PFSK-1 (cell line): ENCODE measurements around the gene KRT25.

Experiments
- FOXP2 ChIP-seq: optimal IDR thresholded peaks from 2 replicates; pipeline ENCODE3; 2011; ENCODE audit warnings: borderline replicate concordance, control low read depth, inconsistent platforms; ENCODE audit not compliant: insufficient read depth; ENCODE audit errors: extremely low read length, extremely low read depth
- POLR2AphosphoS5 ChIP-seq: IDR thresholded peaks from 2 replicates; pipeline ENCODE4 v1.6.1; 2012; ENCODE audit warnings: low read depth, mild to moderate bottlenecking, control low read depth, low read length, moderate library complexity
- SIN3A ChIP-seq: IDR thresholded peaks from 2 replicates; pipeline ENCODE4 v1.6.1; 2012; ENCODE audit warnings: mild to moderate bottlenecking, low read length, moderate library complexity, borderline replicate concordance; ENCODE audit not compliant: insufficient read depth
- TAF1 ChIP-seq: IDR thresholded peaks from 2 replicates; pipeline ENCODE4 v1.6.1; 2012; ENCODE audit warnings: low read length, control low read depth, borderline replicate concordance; ENCODE audit not compliant: insufficient read depth
- TF ChIP-seq, protein P1 (sequence below), 2 experiments: IDR thresholded peaks; 2 replicates each; pipeline versions ENCODE4 v1.6.1 to v1.8.0; 2011 to 2012; ENCODE audit warnings: low read depth in 2 of 2, low read length in 2 of 2, control low read depth in 1 of 2, inconsistent platforms in 1 of 2, mild to moderate bottlenecking in 1 of 2, moderate library complexity in 1 of 2; ENCODE audit not compliant: insufficient read depth in 1 of 2

DNA sequence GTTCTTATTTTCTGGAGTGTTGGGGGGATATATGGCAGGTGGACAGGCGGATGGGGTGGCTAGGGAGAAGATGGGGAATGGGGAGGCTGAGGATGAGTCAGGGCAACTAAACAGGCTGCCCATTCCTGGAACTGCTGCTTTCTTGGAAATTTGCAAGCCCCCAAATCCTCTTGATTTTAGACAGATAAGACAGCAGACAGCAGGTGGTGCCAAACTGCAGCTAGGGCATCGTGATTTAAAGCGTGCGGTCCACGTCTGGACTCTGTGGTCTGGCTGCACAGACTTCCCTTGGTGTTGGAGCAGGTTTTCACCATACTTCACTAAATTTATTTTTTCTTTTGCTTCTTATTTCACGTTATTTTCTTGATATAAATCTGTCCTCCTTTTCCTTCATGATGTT lies 40.7 kb downstream of the KRT25 start:
- TF ChIP-seq TAF1 = no peak
- TF ChIP-seq POLR2AphosphoS5 = no peak
- TF ChIP-seq SIN3A = no peak
- TF ChIP-seq, protein P1, sequence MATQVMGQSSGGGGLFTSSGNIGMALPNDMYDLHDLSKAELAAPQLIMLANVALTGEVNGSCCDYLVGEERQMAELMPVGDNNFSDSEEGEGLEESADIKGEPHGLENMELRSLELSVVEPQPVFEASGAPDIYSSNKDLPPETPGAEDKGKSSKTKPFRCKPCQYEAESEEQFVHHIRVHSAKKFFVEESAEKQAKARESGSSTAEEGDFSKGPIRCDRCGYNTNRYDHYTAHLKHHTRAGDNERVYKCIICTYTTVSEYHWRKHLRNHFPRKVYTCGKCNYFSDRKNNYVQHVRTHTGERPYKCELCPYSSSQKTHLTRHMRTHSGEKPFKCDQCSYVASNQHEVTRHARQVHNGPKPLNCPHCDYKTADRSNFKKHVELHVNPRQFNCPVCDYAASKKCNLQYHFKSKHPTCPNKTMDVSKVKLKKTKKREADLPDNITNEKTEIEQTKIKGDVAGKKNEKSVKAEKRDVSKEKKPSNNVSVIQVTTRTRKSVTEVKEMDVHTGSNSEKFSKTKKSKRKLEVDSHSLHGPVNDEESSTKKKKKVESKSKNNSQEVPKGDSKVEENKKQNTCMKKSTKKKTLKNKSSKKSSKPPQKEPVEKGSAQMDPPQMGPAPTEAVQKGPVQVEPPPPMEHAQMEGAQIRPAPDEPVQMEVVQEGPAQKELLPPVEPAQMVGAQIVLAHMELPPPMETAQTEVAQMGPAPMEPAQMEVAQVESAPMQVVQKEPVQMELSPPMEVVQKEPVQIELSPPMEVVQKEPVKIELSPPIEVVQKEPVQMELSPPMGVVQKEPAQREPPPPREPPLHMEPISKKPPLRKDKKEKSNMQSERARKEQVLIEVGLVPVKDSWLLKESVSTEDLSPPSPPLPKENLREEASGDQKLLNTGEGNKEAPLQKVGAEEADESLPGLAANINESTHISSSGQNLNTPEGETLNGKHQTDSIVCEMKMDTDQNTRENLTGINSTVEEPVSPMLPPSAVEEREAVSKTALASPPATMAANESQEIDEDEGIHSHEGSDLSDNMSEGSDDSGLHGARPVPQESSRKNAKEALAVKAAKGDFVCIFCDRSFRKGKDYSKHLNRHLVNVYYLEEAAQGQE (IDR thresholded peaks at IDR 0.05; ENCODE audit: insufficient read depth in 1 of 2, low read depth in 2 of 2, low read length in 2 of 2) = no peak
- TF ChIP-seq FOXP2 = no peak
